HG03103 (cell line): ENCODE data around the gene SS18L1.

ENCODE experiments used
- ATAC-seq: cut with Tn5 transposase; IDR thresholded peaks from one replicate; pipeline ENCODE4 v1.9.1; 2021; ENCODE audit warnings: low read depth; ENCODE audit not compliant: unreplicated experiment

SS18L1 gene

GRCh38 chr20:62191781-62192559, 48.4 kb downstream of the SS18L1 start:
- no peak for ATAC-seq

- ATAC-seq, result no peak
Measured at GRCh38 chr20:62192635-62193034, 49.1 kb downstream of the SS18L1 start.

DNA sequence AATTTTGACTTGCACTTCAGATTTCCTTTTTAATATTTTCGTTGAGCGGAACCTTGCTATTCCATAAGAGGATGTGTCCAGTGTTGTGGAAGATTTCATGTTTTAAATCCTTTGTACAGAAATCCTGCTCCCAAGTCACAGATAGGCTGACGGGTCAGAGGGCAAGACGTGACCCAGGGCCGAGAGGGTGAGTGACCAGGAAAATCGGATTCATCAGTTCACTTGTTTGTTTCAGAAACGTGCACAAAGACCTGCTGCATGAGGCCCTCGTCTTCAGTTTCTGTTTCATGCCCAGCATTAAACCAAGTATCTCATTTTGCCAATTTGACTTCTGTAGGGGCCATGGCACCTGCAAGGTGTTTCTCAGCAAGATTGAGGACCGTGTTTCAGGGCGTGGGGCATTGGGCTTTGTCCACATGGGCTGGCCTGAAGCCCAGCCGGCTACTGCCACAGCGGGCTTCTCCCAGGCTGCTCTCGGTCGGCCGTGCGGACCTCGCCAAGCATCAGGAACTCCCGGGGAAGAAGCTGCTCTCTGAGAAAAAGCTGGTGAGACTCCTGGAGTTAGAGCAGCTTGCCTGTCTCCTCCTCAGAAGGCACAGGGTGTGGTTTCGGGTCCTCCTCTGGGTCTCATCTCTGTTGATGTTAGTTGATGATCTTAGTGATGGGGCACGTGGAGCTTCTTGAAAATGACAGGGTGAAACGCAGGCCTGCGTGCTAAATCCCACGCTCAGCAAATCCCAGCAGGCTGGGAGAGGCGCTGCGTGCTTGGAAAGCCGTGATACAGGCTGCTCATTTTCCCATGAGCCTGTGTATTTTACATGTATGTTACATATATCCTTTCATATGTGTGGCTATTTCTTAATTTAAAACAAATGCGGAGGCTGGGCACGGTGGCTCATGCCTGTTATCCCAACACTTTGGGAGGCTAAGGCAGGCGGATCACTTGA, 49.8 kb downstream of the SS18L1 start:
- ATAC-seq, result no peak

GRCh38 chr20:62195075-62195405, 51.5 kb downstream of the SS18L1 start:
- no peak for ATAC-seq

- no peak for ATAC-seq
Measured at GRCh38 chr20:62195736-62196135, 52.2 kb downstream of the SS18L1 start.

GRCh38 chr20:62196286-62196685, 52.7 kb downstream of the SS18L1 start:
- ATAC-seq, result no peak

DNA sequence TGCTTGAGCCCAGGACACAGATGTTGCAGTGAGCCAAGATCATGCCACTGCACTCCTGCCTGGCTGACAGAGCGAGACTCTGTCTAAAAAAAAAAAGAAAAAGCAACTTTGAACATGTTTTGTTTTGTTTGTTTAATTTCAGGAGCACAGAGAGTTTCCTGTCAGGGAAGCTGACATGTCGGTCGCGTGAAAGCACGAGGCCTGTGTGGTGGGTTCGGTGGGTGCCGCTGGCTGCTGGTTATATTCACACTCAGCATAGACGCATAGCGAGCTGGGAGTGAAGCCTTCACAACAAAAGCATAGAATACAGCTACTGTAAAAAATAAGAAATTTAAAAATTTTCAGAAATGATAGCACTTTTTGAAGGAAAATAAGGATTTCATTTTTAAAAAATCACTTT, 53.7 kb downstream of the SS18L1 start:
- no peak for ATAC-seq

GRCh38 chr20:62197801-62198200, 54.2 kb downstream of the SS18L1 start:
- ATAC-seq, result no peak

DNA sequence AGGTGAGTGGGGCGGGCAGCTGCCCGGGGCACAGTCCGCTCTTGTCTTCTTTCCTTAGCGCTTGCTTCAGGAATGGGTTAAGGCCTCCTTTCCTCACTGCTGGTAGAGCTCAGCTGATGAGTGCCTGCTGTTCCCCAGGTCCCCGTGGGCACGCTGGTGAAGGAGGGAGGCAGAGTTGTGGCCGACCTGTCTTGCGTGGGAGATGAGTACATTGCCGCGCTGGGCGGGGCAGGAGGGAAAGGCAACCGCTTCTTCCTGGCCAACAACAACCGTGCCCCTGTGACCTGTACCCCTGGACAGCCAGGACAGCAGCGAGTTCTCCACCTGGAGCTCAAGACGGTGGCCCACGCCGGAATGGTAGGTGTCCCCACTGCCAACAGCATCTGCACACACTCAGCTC, 54.9 kb downstream of the SS18L1 start:
- ATAC-seq, result no peak

DNA sequence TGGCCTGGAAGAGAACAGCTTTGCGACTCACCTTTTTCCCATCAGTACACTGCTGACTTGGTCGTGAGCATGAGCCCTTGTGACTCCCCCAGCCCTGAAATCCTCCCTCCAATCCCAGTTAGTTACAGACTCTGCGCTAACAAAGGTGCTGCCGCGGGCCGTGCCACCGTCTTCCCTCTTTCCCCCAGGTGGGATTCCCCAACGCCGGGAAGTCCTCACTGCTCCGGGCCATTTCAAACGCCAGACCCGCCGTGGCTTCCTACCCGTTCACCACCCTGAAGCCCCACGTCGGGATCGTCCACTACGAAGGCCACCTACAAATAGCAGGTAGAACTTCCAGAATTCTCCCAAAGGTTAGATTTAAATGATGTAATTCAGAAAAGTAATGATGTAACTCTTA, 55.4 kb downstream of the SS18L1 start:
- no peak for ATAC-seq

DNA sequence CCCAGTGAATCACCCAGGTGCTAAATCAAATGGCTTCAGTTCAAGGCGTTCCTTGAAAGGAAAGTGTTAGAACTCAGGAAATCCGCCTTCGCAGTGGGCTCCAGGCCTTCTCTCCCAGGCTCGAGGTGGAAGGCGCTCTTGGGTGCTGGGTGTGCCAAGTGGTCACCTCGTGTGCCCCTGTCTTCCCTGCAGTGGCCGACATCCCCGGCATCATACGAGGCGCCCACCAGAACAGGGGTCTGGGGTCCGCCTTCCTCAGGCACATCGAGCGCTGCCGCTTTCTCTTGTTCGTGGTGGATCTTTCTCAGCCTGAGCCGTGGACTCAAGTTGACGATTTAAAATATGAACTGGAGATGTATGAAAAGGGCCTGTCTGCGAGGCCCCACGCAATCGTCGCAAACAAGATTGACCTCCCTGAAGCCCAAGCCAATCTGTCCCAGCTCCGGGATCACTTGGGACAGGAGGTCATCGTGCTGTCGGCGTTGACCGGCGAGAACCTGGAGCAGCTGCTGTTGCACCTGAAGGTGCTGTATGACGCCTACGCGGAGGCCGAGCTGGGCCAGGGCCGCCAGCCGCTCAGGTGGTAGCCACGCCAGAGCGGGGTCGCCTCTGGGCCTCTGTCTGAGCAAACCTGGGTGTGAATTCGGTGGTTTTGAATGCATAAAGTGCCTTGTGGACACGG, 57.1 kb downstream of the SS18L1 start:
- no peak for ATAC-seq

DNA sequence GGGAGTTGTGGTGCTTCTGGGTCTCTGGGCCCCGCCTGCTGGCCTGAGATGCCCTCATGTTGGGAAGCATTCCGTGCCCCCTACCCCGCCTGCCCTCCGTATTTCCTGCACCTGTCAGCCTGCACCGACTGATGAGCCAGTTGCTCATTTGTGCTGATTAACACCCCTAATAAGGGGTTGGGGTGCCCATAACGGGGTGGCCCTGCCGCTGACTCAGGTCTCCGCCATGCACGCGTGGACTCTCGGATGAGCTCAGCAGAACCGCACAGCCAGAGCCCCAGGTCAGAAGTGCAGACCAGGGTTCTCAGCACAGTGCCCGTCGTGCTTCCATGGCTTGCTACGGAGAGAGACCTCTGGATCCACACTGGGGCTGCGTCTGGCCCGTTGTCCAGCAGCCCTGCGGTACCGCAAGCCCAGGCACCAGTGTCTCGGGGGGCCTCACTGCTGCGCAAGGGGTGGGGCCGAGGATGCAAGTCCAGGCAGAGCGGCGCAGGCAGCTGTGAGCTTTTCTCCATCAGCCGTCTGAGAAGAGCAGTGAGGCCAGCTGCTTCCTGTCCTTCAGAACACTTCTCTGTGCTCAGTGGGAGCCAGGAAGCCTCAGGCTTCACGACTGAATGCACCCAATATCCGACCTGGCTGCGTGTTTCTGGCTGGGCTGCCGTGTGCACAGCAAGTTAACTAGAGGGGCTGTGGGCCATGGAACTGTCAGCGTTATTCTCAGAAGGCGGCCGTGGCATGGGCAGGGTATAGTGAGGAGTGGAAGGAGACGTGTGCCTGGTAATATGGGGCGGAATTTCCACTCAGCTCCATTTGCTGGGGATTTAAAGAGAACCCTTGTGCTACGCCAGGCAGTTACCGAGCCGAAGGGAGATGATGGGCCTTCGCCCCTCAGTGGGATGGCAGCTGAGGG, 57.9 kb downstream of the SS18L1 start:
- ATAC-seq, result peak; percentile 66

- no peak for ATAC-seq
Measured at GRCh38 chr20:62202083-62202395, 58.5 kb downstream of the SS18L1 start.

DNA sequence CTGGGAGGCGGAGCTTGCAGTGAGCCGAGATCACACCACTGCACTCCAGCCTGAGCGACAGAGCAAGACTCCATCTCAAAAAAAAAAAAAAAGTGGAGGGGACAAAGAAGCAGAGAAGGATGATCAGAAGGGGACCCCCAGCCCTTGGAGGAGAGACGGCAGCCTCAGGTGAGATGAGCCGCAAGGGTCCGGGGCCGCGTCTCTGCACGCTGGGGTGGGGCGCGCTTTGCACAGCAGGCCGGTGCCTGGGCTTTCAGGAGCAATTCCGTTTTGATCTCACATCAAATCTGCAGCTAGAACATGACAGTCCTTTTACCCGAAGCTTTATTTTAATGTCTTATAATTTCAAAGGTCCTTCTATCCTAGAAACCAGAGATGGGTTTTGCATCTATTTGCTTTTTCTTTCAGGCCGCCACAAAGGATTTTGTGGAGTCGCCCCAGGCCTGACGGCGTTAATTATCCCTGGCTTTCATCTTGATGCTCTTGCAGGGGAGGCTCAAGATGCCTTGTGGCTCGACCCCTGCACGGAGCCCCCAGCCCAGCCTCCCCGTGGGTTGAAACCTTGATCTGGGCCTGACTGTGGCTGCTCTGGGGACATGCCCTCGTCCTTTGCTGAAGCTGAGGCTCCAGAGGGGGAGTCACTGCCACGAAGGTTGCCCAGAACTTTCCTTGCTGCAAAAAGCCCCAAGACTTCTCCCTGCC, 59.3 kb downstream of the SS18L1 start:
- no peak for ATAC-seq

DNA sequence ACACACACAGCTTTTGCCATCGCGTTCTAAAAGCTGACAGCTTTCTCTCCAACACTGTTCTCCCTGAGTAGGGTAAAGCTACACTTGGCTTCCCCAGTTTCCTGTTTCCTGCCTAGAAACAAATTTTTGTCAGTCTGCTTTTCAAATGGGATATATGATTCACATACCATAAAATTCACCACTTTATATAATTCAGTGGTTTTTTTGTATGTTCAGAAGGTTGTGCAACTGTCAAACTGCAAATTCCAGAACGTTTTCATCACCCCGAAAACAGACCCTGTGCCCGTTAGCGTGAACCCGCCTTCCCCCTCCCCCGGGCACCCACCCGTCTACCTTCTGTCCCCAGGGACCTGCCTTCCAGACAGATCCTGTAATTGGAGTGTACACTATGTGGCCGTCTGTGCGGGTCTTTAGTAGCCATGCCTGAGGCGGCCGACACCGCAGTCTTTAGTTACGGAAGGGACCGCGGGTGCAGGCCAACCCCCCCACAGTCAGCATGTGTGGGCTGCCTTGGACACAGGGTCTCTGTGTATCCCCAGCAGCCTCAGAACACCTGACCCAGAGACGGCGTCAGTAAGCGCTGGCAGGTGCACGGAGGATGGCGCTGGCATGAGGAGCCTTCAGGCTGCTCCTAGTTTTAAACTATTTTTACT, 59.9 kb downstream of the SS18L1 start:
- no peak for ATAC-seq

DNA sequence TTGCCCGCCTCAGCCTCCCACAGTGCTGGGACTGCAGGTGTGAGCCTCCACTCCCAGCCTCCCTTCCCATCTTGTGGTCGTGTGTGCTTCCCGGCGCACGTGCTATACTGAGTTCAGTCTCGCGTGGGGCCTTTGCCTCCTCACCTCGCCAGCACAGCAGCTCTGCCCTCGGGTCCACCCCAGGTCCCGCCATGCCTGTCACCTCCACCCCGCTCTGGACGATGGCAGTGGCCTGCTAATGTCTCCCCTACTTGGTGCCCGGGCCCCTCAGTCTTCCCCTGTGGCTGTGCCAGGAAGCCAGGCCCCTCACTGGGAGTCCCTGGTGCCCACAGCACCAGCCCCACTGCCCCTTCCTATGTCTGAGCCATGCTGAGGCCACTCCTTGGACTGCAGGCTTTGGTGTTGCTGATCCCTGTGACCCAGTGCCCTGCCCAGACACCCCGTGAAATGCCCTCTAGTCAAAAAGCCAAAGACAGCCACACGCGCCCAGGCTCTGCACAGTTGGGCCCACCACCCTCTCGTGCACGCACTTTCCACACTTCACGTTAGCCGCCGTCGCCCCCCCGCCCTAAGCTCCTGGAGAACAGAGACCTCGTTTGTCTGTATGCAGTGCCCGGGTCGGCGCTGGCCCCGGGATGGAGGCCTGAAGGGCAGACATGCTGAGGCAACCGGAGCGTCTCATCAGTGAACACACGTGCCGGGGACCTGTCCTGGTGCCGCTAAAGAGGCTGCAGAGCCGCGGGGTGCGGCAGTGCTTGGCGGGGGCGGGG, 62.2 kb downstream of the SS18L1 start:
- ATAC-seq, result no peak

DNA sequence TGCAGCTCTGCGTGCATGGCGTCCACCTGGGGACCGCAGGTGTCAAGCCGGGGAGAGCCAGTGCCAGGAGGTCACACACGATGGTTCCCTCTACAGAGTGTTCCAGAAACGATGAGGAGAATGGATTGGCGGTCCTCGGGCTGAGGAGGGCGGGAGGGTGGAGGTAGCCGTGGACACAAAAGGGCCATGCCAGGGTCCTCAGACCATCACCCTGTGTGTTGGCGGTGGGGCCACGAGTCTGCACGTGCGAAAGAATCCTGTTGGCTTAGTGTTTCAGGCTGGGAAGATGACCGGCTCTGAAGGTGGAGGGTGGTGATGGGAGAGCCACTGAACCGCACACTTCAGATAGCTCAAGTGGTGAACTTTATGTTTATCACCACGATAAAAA, 62.8 kb downstream of the SS18L1 start:
- ATAC-seq, result no peak

GRCh38 chr20:62208061-62208794, 64.7 kb downstream of the SS18L1 start:
- no peak for ATAC-seq
